Left ventricle myocardium superior (tissue), 1 donor: ENCODE measurements around the gene KIF5A. TPM values are rescaled to one million over a fixed set of nuclear protein-coding genes. Genes with fewer than 3 reads are reported as not detected.
"Not testable (repeated sequence)": the region's sequence is repeated elsewhere in the genome, so short reads cannot be mapped to it uniquely, and the experiment has no call there.

Experiments used
- ATAC-seq: fragments of 200-7000 bp; cut with Tn5 transposase; one replicate; pipeline ENCODE4 v1.9.1; 2020; ENCODE audit warnings: mild to moderate bottlenecking, moderate library complexity
- DNase-seq: peaks from one replicate; pipeline ENCODE4 v3.0.0-alpha.2; 2020
- intact Hi-C: fragments of 100-400 bp; cut with micrococcal nuclease; formaldehyde crosslinking; loops from one replicate; pipeline ENCODE4 v1.11.0; 2022
- total RNA-seq: library from RNA; stranded (reverse); fragmentation: NEBNext Ultra II Directional; extraction: Animal tissue kit (Norgen Biotek cat#: 25700); gene quantifications from one replicate; pipeline ENCODE4 v1.2.1, GENCODE V29; 2021
- donor health status: DM: no; HTN: yes; CAD: no; lungs with severe emphysema.

Gene KIF5A
- total RNA-seq, 1 donor from 2014 or later, result 0.12 TPM

GRCh38 chr12:57611827-57612710 lies 62.2 kb downstream of the KIF5A start:
- intact Hi-C loops, result no loop called here
- DNase-seq, result no peak

GRCh38 chr12:57612711-57613426 lies 63.0 kb downstream of the KIF5A start:
- ATAC-seq (no peak), DNase-seq (no peak)
- intact Hi-C loops, result no loop called here

More at GRCh38 chr12:57611827-57612710, 62.2 kb downstream of the KIF5A start:
- no peak for ATAC-seq

GRCh38 chr12:57613427-57614109 lies 63.7 kb downstream of the KIF5A start:
- DNase-seq (no peak), ATAC-seq (no peak)
- intact Hi-C loops, result no loop called here

GRCh38 chr12:57614178-57614947 lies 64.5 kb downstream of the KIF5A start:
- intact Hi-C loops, result no loop called here
- peak; percentile 59 for DNase-seq
- no peak for ATAC-seq

DNA sequence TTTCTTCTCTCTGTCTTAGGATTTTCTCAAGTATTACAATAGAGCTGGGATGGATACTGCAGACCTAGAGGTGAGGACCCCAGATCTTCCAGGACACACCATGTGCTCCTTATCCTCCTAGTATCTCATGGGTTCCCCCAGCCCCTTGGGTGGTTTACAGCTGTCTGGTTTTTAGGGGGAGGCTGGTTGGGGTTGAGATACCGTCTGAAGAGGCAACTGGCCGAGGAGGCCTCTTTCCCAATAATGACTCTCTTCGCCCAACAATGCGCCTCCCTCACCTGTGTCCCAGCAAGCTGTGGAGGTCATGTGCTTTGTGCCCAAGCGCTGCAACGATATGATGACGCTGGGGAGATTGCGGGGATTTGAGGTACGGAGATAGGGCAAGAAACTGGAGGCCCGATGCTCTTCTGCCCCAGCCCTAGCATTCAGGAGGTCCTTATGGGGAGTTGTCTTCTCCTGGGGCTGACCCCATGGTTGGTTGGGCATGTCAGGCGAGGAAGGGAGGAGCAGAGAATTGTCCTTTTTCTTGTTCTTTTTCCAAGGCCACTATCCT lies 65.2 kb downstream of the KIF5A start:
- intact Hi-C loops, result no loop called here
- DNase-seq, result no peak
- no peak for ATAC-seq

DNA sequence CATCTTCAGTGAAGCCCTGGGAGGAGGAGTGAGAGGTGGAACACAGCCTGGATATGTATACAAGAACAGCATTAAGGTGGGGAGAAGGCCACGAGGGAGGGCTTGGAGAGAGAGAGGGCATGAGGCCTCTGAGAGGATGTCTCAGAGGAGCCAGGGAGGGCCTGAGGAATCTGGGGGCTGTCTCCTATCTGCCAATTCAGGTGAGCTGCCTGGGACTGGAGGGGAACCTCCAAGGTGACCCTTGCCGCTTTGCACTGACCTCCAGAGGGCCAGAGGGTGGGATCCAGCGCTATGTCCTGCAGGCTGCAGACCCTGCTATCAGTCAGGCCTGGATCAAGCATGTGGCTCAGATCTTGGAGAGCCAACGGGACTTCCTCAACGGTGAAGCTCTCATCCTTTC lies 65.8 kb downstream of the KIF5A start:
- no peak for ATAC-seq
- DNase-seq, result no peak
- intact Hi-C loops, result no loop called here

DNA sequence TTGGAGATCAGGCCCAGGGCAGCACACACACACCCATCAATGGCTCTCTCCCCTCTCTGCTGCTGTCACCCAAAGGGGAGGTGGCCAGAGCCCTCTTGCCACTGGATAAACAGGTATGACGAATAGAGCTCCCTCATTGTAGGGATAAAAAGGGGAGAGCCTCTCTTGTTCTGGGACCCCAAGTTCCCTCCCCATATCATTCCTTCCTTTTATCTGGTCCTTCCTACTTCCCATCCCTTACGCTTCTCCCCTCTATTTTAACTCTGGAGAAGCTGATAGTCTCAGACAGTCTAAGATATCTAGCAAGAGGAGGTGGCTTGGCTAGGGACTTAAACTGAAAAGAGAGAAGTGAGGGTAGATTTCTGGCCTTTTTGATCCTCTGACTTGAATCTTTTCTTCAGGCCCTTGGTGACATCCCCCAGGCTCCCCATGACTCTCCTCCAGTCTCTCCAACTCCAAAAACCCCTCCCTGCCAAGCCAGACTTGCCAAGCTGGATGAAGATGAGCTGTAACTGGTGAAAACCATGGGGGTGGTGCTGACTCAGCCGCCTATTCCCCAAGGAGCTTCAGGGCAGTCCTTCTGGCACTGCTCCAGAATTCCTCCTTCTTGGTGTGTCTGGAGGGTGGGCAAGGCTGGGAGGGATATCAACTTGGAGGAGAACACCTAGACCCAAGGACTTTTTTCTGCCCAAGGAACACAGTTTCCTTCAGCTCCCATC lies 66.7 kb downstream of the KIF5A start:
- intact Hi-C loops, result no loop called here
- no peak for ATAC-seq
- no peak for DNase-seq

DNA sequence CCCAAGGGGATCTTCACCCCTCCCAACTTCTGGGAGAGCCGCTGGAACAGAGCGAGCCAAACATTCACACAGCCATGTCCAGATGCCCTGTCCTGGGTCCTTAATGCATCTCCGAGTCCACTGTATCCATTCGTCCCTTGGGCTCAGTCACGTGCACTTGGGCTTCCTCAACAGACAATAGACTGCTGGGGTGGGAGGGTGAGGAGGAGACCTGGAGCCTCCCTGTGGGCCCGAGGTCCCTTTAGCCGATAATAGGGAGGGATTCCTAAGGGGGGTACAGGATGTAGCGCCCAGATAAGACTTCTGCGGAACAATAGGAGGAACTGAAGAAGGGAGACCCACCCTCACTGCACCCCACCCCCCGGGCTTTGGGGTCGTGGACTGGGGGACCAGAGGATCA lies 68.1 kb downstream of the KIF5A start:
- peak; percentile 49 for ATAC-seq
- intact Hi-C loops, result no loop called here

DNA sequence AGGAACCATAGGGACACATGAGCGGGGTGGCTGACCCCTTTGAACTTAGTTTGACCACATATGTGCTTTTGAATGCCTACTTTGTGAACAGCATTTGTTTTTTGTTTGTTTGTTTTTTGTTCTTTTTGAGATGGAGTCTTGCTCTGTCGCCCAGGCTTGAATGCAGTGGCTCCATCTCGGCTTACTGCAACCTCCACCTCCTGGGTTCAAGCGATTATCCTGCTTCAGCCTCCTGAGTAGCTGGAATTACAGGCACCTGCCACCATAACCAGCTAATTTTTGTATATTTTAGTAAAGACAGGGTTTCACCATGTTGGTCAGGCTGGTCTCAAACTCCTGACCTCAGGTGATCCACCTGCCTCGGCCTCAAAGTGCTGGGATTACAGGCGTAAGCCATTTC lies 68.6 kb downstream of the KIF5A start:
- DNase-seq, ATAC-seq, intact Hi-C loops: not testable (repeated sequence)

More for the DNA sequence above, 68.1 kb downstream of the KIF5A start:
- DNase-seq, result no peak

DNA sequence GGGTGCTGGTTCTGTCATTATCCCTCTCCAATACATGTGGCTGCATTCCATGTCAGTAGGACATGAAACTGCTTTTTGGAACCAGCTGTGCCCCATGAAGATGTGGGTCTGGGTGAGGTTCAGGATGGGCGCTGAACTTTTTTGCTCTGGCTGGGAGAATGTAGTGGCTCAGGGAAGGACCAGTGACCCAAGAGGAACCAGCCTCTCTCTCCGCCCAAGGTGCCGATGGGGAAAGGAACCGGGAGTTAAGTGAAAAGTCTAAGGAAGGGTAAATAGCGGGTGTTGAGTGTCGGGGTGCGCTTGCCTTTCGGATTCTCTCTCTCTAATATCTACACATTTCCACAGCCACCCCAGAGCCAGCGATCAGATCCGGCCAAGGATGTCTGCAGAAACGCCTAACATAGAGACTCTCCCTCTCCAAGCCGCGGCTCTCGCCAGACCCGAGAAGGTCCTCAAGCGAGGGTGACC lies 69.2 kb downstream of the KIF5A start:
- intact Hi-C loops, result no loop called here
- no peak for DNase-seq
- no peak for ATAC-seq

- DNase-seq, result no peak
- peak; percentile 36 for ATAC-seq
- intact Hi-C loops, result loop anchor here (5.0 kb wide), 1 partner anchor 37 kb away; no protein-coding TSS in a partner anchor
Observed at GRCh38 chr12:57619434-57620244, 69.8 kb downstream of the KIF5A start.

GRCh38 chr12:57620245-57620935 lies 70.5 kb downstream of the KIF5A start:
- ATAC-seq, result no peak
- intact Hi-C loops, result loop anchor here (5.0 kb wide), 1 partner anchor 38 kb away; no protein-coding TSS in a partner anchor

DNA sequence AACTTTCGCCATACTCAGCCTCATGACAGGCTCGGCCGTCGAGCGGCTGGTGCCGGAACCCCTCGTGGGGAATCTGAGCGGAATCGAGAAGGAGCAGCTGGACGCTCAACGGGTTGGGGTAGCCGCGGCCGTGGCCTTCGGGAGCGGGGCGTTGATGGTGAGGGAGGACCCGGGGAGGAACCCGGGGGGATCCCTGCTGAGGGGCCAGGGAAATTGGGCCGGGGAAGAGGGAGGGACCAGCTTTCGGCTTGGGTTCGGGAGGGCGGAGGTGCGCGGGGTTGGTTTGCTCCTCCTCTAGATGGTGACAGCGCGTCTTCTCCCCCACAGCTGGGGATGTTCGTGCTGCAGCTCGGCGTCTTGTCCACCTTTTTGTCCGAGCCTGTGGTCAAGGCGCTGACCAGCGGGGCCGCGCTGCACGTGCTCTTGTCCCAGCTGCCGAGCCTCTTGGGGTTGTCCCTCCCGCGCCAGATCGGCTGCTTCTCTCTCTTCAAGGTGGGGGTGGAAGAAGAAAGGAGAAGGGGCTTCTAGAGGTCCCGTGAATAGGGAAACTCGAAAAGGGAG lies 71.2 kb downstream of the KIF5A start:
- peak; percentile 22 for ATAC-seq
- no peak for DNase-seq
- intact Hi-C loops, result loop anchor here (5.0 kb wide), 1 partner anchor 39 kb away; no protein-coding TSS in a partner anchor

More at GRCh38 chr12:57620245-57620935, 70.5 kb downstream of the KIF5A start:
- DNase-seq, result no peak

- DNase-seq (peak; percentile 83), ATAC-seq (peak; percentile 77)
- intact Hi-C loops, result loop anchor here (5.0 kb wide), 1 partner anchor 39 kb away; no protein-coding TSS in a partner anchor
Observed at GRCh38 chr12:57621497-57622292, 71.9 kb downstream of the KIF5A start.
